NB4 (cell line): ENCODE data around the gene RSPH6A.

ENCODE experiments used
- DNase-seq: peaks from one replicate; pipeline ENCODE4 v3.0.0; 2010; ENCODE audit warnings: low read depth
- H3K4me3 ChIP-seq: one replicate; pipeline ENCODE4 v1.5.1; 2011; ENCODE audit warnings: mild to moderate bottlenecking, low read depth, low read length, moderate library complexity
- MAX ChIP-seq: IDR thresholded peaks from 2 replicates; pipeline ENCODE4 v1.6.1; 2011; ENCODE audit warnings: low read depth, low read length
- MYC ChIP-seq: IDR thresholded peaks from 2 replicates; pipeline ENCODE4 v1.6.1; 2011; ENCODE audit warnings: low read depth, low read length
- POLR2A ChIP-seq: IDR thresholded peaks from 2 replicates; pipeline ENCODE4 v1.6.1; 2011; ENCODE audit warnings: mild to moderate bottlenecking; ENCODE audit not compliant: insufficient read length; ENCODE audit errors: extremely low read depth
- TF ChIP-seq, protein P1 (sequence below): IDR thresholded peaks from one replicate; pipeline ENCODE4 v1.5.1; 2012; ENCODE audit warnings: low read depth, low read length

Gene RSPH6A

GRCh38 chr19:45814851-45815480, at the start of gene RSPH6A:
Gene RSPH6A, minus strand, starts transcription at chr19:45815308. Its CDS starts 132 bp downstream, at chr19:45815176.
- TF ChIP-seq, protein P1, sequence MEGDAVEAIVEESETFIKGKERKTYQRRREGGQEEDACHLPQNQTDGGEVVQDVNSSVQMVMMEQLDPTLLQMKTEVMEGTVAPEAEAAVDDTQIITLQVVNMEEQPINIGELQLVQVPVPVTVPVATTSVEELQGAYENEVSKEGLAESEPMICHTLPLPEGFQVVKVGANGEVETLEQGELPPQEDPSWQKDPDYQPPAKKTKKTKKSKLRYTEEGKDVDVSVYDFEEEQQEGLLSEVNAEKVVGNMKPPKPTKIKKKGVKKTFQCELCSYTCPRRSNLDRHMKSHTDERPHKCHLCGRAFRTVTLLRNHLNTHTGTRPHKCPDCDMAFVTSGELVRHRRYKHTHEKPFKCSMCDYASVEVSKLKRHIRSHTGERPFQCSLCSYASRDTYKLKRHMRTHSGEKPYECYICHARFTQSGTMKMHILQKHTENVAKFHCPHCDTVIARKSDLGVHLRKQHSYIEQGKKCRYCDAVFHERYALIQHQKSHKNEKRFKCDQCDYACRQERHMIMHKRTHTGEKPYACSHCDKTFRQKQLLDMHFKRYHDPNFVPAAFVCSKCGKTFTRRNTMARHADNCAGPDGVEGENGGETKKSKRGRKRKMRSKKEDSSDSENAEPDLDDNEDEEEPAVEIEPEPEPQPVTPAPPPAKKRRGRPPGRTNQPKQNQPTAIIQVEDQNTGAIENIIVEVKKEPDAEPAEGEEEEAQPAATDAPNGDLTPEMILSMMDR: no peak
- TF ChIP-seq MAX (no peak), POLR2A (no peak), MYC (no peak)
- no peak within 1 kb of the TSS for H3K4me3 ChIP-seq
- DNase-seq: peak; percentile 17

DNA sequence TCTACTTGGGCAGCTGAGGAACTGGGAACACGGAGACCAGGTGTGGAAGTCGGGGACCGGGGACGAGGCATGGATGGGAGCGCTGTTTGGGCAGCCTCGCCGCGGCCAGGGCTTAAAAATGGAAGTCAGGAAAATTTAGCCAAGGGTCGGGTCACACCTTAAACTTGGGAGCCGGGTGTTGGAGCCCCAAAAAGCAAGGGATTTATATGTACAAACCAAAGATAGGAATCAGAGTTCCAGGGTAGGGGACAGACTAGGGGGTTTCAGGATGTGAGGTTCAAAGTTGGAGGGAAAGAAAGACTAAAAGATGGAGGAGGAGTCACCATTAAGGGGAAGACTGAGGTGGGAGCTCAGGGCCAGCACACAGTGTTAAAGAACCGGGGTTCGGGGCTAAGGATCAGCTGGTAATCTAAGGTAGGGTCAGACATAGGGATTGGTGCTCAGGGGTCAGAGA, 49.5 kb upstream of the RSPH6A start:
- no peak for TF ChIP-seq MAX
- TF ChIP-seq, protein P1: no peak
- no peak for TF ChIP-seq POLR2A
- no peak for TF ChIP-seq MYC
- DNase-seq: peak; percentile 19
- H3K4me3 ChIP-seq: no peak overlapping the region

DNA sequence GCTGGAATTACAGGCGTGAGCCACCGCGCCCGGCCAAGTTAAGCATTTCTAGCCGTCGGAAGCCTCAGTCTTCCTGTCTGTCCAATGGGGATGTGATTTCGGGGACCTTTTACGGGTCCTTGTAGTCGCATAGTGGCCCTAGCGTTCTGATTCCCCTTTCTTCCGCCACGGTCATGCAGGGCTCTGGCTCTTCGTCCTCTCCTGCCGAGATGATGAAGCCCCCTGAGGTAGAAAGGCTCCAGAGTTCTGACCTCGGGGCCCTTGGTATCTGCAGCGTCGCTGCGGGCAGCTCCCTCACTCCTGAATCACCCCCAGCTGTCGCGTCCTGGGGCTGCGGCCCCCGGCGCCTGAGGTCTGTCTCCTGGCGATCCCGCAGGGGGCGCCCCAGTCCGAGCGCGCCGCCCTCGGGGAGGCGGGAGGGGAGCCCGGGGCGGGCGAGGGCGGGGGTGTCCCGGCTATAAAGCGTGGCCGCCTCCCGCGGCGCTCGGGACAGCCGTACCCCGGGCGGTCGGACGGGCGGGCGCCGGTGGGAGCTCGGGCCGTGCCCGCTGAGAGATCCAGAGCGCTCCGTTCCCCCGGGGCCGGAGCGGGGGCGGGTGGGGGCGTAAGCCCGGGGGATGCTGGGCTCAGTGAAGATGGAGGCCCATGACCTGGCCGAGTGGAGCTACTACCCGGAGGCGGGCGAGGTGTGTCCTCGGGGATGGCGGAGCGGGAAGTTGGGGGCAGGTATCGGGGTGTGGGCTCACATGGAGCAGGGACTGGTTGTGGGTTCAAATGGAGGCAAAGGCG, 48.9 kb upstream of the RSPH6A start, which contains the start of gene FOXA3:
Gene FOXA3 (plus strand): TSS at position 487 of the 789 bp plus-strand sequence. CDS start 131 bp downstream, at position 618.
- DNase-seq: peak; percentile 85

GRCh38 chr19:45863335-45863839, 48.3 kb upstream of the RSPH6A start:
- no peak for TF ChIP-seq POLR2A
- peak; percentile 88; the same call in 1 of the 2 replicates for TF ChIP-seq MYC
- no peak for DNase-seq
- peak overlapping the region; percentile 41 for H3K4me3 ChIP-seq

More for the DNA sequence above, 48.9 kb upstream of the RSPH6A start, which contains the start of gene FOXA3:
- TF ChIP-seq POLR2A: no peak
- TF ChIP-seq, protein P1: peak; percentile 80
- H3K4me3 ChIP-seq: peak within 1 kb of the TSS; percentile 41

- H3K4me3 ChIP-seq: peak within 1 kb of the TSS; percentile 80
- DNase-seq: peak; percentile 100
- TF ChIP-seq MAX (peak; percentile 85), MYC (peak; percentile 43), POLR2A (peak; percentile 78)
- TF ChIP-seq, protein P1: no peak
These were observed 47.6 kb upstream of the RSPH6A start, which contains the start of gene SYMPK for GRCh38 chr19:45862564-45863334. Gene SYMPK, minus strand, starts transcription at chr19:45863147. Its CDS starts 8,652 bp downstream, at chr19:45854495.

DNA sequence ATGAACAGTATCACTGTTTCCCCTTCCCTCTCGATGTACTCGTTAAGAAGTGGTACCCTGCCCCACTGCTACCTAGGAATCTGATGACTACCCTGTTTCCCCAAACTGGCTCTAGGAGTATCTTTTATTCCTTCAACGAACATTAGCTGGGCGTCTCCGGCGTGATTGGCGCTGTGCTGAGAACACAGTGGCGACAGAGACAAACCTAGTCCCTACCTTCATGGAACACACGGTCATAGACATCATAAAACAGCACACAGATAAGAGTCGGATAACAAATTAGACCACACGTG, 47.1 kb upstream of the RSPH6A start:
- TF ChIP-seq POLR2A: no peak
- TF ChIP-seq MAX: no peak
- TF ChIP-seq, protein P1: no peak
- no peak for TF ChIP-seq MYC
- H3K4me3 ChIP-seq: peak overlapping the region; percentile 80
- no peak for DNase-seq
